Spleen (tissue), 11 donors: ENCODE data around the gene DPH5. TPM values are rescaled to one million over a fixed set of nuclear protein-coding genes. Genes with fewer than 3 reads are reported as not detected.
"Not testable (repeated sequence)": the region's sequence is repeated elsewhere in the genome, so short reads cannot be mapped to it uniquely, and the experiment has no call there.

ENCODE experiments used
- DNase-seq: peaks from one replicate; pipeline ENCODE4 v3.0.0-alpha.2; 2020
- H3K27ac ChIP-seq, 8 donors: fragments of 200-600 bp; sonication (generic) in 7 of 8; 1 replicate in 4 of 8; 2 replicates in 4 of 8; pipeline versions ENCODE4 v1.5.0 to v1.8.0; 2016 to 2021; ENCODE audit warnings: inconsistent platforms in 4 of 8, mild to moderate bottlenecking in 4 of 8, moderate library complexity in 1 of 8
- H3K27me3 ChIP-seq, 7 donors: fragments of 200-600 bp; sonication (generic) in 6 of 7; replicated peaks in 1 of 7; 1 replicate in 4 of 7; 2 replicates in 3 of 7; pipeline versions ENCODE4 v1.5.0 to v1.8.0; 2016 to 2021; ENCODE audit warnings: inconsistent platforms in 3 of 7, mild to moderate bottlenecking in 1 of 7
- H3K36me3 ChIP-seq, 6 donors: fragments of 200-600 bp; sonication (generic) in 5 of 6; 1 replicate in 4 of 6; 2 replicates in 2 of 6; pipeline versions ENCODE4 v1.5.0 to v1.8.0; 2016 to 2021; ENCODE audit warnings: inconsistent platforms in 2 of 6
- H3K4me1 ChIP-seq, 6 donors: fragments of 200-600 bp; sonication (generic) in 5 of 6; 1 replicate in 3 of 6; 2 replicates in 3 of 6; pipeline versions ENCODE4 v1.5.0 to v1.8.0; 2016 to 2021; ENCODE audit warnings: inconsistent platforms in 3 of 6
- H3K4me3 ChIP-seq, 8 donors: fragments of 200-600 bp; sonication (generic) in 7 of 8; 1 replicate in 4 of 8; 2 replicates in 4 of 8; pipeline versions ENCODE4 v1.5.0 to v1.8.0; 2016 to 2021; ENCODE audit warnings: inconsistent platforms in 4 of 8, mild to moderate bottlenecking in 4 of 8, moderate library complexity in 2 of 8
- H3K9me3 ChIP-seq, 8 donors: fragments of 200-600 bp; sonication (generic) in 7 of 8; 1 replicate in 4 of 8; 2 replicates in 4 of 8; pipeline versions ENCODE4 v1.5.0 to v1.8.0; 2016 to 2021; ENCODE audit warnings: inconsistent platforms in 4 of 8
- CTCF ChIP-seq, 11 experiments: fragments of 200-600 bp in 7 of 11; fragments of 450-650 bp in 4 of 11; sonication (generic) in 4 of 11; IDR thresholded peaks in 8 of 11; conservative IDR thresholded peaks in 3 of 11; 1 replicate in 7 of 11; 2 replicates in 4 of 11; pipeline versions ENCODE4 v1.4.0 to v1.8.0; 2016 to 2021; ENCODE audit warnings: antibody characterized with exemption in 11 of 11, inconsistent platforms in 4 of 11, mild to moderate bottlenecking in 1 of 11
- POLR2A ChIP-seq, 3 donors: fragments of 450-650 bp; IDR thresholded peaks; one replicate each; pipeline ENCODE4 v1.5.1; 2017; ENCODE audit warnings: antibody characterized with exemption in 3 of 3, mild to moderate bottlenecking in 1 of 3
- POLR2AphosphoS5 ChIP-seq, 3 donors: sonication (generic); formaldehyde crosslinking; IDR thresholded peaks; one replicate each; pipeline ENCODE4 v1.5.1; 2017; ENCODE audit warnings: antibody characterized with exemption in 3 of 3
- WGBS, 5 donors: extraction: QIAGEN DNeasy Blood & Tissue Kit in 3 of 5; methylation state at CpG; one replicate each; pipeline versions ENCODE4 v1.1.5 to v1.1.7; 2013 to 2018; 5-methylcytosine and 5-hydroxymethylcytosine counted together
- intact Hi-C: fragments of 100-400 bp; cut with DNase I; formaldehyde crosslinking; loops from one replicate; pipeline ENCODE4 v1.15.0; 2023; ENCODE audit warnings: low total_unique reads
- polyA plus RNA-seq, 3 donors: library from polyadenylated mRNA; stranded (reverse); fragments of 200-250 nt; gene quantifications; one replicate each; pipeline ENCODE4 v1.2.1, GENCODE V29; 2013
- total RNA-seq, 7 donors: library from RNA; depleted of rRNA in 3 of 7; stranded (reverse); fragments of >200 nt in 3 of 7; fragmentation: NEBNext Ultra II Directional in 4 of 7; extraction: Animal tissue kit (Norgen Biotek cat#: 25700) in 4 of 7; gene quantifications; one replicate each; pipeline versions ENCODE4 v1.1.0 to v1.2.1, GENCODE V29; 2016 to 2021
- donor health status: healthy with polysubstance abuse.
- donor health status: DM: no; HTN: no; CAD: no; lungs with moderate emphysema.
- donor health status: DM: no; HTN: no; CAD: no.
- donor health status: Bipolar disorder and iron deficiency.
- donor health status: healthy.
- donor health status: DM: no; HTN: no; CAD: no.
- donor health status: DM: yes; HTN: yes; CAD: no.

DPH5 gene
- total and polyA plus RNA-seq, 10 donors: 19.3 to 60.0 (median 26.0) TPM

GRCh38 chr1:101037316-101037715 is 11.7 kb upstream of the DPH5 start:
- DNase-seq: no peak
- 95 to 97% (median 96%) methylated on average over 3 of the region's 3 CpGs for WGBS, 5 donors
- Histone ChIP-seq H3K4me1 (peaks cover 0 to 18% (median 0%) of the 10 kb centered on the region in 6 donors), H3K27me3 (no peaks in the 10 kb centered on the region), H3K27ac (no peak overlapping the region), H3K9me3 (peaks cover 0 to 31% (median 22%) of the 10 kb centered on the region in 8 donors), H3K4me3 (no peak overlapping the region), H3K36me3 (peaks cover 0 to 48% (median 10%) of the 10 kb centered on the region in 6 donors)
- TF ChIP-seq POLR2AphosphoS5 (IDR thresholded peaks at IDR 0.05) (no peak), CTCF (IDR thresholded peaks at IDR 0.05 in 8 of 11, conservative IDR thresholded peaks at IDR 0.05 in 3 of 11) (no peak), POLR2A (IDR thresholded peaks at IDR 0.05) (no peak)
- intact Hi-C loops: no loop called here

GRCh38 chr1:101033017-101033416 is 7.4 kb upstream of the DPH5 start:
- TF ChIP-seq CTCF (IDR thresholded peaks at IDR 0.05 in 8 of 11, conservative IDR thresholded peaks at IDR 0.05 in 3 of 11) (no peak), POLR2AphosphoS5 (IDR thresholded peaks at IDR 0.05) (no peak), POLR2A (IDR thresholded peaks at IDR 0.05) (no peak)
- H3K9me3 ChIP-seq: peaks cover 0 to 5% (median 0%) of the 10 kb centered on the region in 8 donors
- H3K27me3 ChIP-seq: no peaks in the 10 kb centered on the region
- intact Hi-C loops: no loop called here
- peaks cover 0 to 8% (median 0%) of the 10 kb centered on the region in 6 donors for H3K36me3 ChIP-seq
- no peak for DNase-seq
- 94 to 98% (median 97%) methylated on average over 2 of the region's 2 CpGs for WGBS, 5 donors
- no peak overlapping the region for H3K4me3 ChIP-seq
- peaks cover 0 to 53% (median 12%) of the 10 kb centered on the region in 6 donors for H3K4me1 ChIP-seq
- H3K27ac ChIP-seq: no peak overlapping the region

- H3K4me1 ChIP-seq: peaks cover 0 to 62% (median 20%) of the 10 kb centered on the region in 6 donors
- H3K9me3 ChIP-seq, H3K36me3 ChIP-seq, intact Hi-C loops, H3K27me3 ChIP-seq, H3K27ac ChIP-seq, DNase-seq, H3K4me3 ChIP-seq: not testable (repeated sequence)
- WGBS, 5 donors: 88 to 99% (median 98%) methylated on average over 2 of the region's 2 CpGs
Measured at GRCh38 chr1:101032129-101032528, 6.5 kb upstream of the DPH5 start.

- TF ChIP-seq POLR2AphosphoS5 (IDR thresholded peaks at IDR 0.05): no peak
- TF ChIP-seq CTCF (IDR thresholded peaks at IDR 0.05 in 8 of 11, conservative IDR thresholded peaks at IDR 0.05 in 3 of 11): no peak
- TF ChIP-seq POLR2A (IDR thresholded peaks at IDR 0.05): no peak
- Histone ChIP-seq H3K27ac (no peak overlapping the region), H3K4me3 (no peak overlapping the region), H3K27me3 (no peaks in the 10 kb centered on the region), H3K36me3 (no peaks in the 10 kb centered on the region), H3K9me3 (peaks cover 0 to 5% (median 0%) of the 10 kb centered on the region in 8 donors), H3K4me1 (peaks cover 0 to 68% (median 31%) of the 10 kb centered on the region in 6 donors)
- intact Hi-C loops: no loop called here
- DNase-seq: no peak
- 82 to 88% (median 86%) methylated on average over 4 of the region's 4 CpGs for WGBS, 5 donors
Measured at GRCh38 chr1:101030881-101031280, 5.3 kb upstream of the DPH5 start.

- TF ChIP-seq POLR2AphosphoS5 (IDR thresholded peaks at IDR 0.05): no peak
- TF ChIP-seq POLR2A (IDR thresholded peaks at IDR 0.05): no peak
- no peak for TF ChIP-seq CTCF (IDR thresholded peaks at IDR 0.05 in 8 of 11, conservative IDR thresholded peaks at IDR 0.05 in 3 of 11)
- no peak for DNase-seq
- intact Hi-C loops: no loop called here
- WGBS, 5 donors: 79 to 94% (median 91%) methylated on average over 1 of the region's 1 CpG
- H3K36me3 ChIP-seq: no peaks in the 10 kb centered on the region
- H3K4me1 ChIP-seq: peaks cover 7 to 73% (median 42%) of the 10 kb centered on the region in 6 donors
- H3K27ac ChIP-seq: peak overlapping the region in 4 of 8 donors; percentile 31 to 95 (median 47)
- H3K9me3 ChIP-seq: peaks cover 0 to 5% (median 0%) of the 10 kb centered on the region in 8 donors
- no peak overlapping the region for H3K4me3 ChIP-seq
- no peaks in the 10 kb centered on the region for H3K27me3 ChIP-seq
Measured at GRCh38 chr1:101029184-101029583, 3.6 kb upstream of the DPH5 start.
